Measurements from ENCODE around the gene ASTN2.

- TF ChIP-seq POLR2A (IDR thresholded peaks at IDR 0.05; ENCODE audit: low read length) = no peak
- no peak for TF ChIP-seq GATA1 (IDR thresholded peaks at IDR 0.05; ENCODE audit: low read depth, low read length)
Measured at GRCh38 chr9:116800885-116801284, 614.0 kb downstream of the ASTN2 start.

Measured in erythroblast (primary cell).